Measurements from ENCODE around the gene GNAT1. TPM values are rescaled to one million over a fixed set of nuclear protein-coding genes. Genes with fewer than 3 reads are reported as not detected.
"Not testable (repeated sequence)": the region's sequence is repeated elsewhere in the genome, so short reads cannot be mapped to it uniquely, and the experiment has no call there.

Gene GNAT1
- polyA plus RNA-seq, 4 donors, result not detected

- DNase-seq (ENCODE audit: low read depth in 4 of 4, low spot score in 2 of 4), result no peak
Observed at GRCh38 chr3:50217681-50218080, 26.3 kb downstream of the GNAT1 start.

DNA sequence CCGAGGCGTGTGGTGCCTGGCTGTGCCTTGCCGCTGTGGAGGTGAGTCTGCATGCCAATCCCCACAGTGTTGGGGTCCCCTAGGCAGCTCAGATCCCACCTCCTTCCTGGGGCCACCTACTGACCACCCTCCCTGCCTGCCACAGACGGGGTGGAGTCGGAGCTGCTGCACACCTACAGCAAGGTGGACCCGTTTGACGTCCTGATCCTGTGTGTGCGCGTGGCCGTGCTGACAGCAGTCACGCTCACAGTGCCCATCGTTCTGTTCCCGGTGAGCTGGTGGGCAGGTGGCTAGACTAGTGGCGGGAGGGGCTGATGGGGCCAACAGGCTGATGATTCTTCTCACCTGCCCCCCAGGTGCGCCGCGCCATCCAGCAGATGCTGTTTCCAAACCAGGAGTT is 27.0 kb downstream of the GNAT1 start:
- DNase-seq (ENCODE audit: low read depth in 4 of 4, low spot score in 2 of 4), result no peak

DNA sequence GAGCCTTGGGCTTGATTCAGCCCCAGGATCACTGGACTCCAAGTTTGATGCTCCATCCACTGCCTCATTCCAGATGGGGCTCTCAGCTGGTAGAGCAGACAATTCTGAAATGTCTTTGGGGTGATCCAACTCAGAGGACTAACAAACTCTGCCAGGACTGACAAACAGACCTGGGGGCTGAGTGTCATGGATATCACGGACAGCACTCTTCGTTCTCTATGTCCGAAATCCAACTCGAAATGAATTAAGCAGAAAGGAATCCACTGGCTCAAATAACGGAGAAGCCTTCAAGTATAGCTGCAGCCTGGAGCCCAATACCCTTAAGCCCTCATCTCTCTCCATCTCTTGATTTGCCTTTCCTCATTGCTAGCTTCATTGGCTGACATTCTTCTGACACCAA is 27.9 kb downstream of the GNAT1 start:
- no peak for DNase-seq (ENCODE audit: low read depth in 4 of 4, low spot score in 2 of 4)

DNA sequence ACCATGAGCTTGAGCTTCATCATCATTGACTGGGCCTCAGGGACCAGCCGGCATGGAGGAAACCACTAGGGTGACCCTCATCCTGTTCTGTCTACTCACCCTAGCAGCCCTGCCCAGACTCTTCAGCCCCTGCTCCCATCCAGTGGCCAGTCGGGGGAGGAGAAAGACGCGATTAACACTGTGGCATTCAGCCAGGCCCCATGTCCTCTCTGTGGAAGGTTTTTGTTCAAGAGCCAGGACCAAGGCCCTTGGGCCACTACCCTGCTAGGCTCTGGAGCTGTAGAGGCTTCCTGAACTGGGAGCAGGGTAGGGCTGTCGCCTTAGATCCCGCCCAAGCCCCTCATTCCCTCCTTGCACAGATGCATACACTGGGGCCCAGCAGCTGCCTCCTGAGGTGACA is 28.7 kb downstream of the GNAT1 start:
- no peak for DNase-seq (ENCODE audit: low read depth in 4 of 4, low spot score in 2 of 4)

- DNase-seq (ENCODE audit: low read depth in 4 of 4, low spot score in 2 of 4), result no peak
Observed at GRCh38 chr3:50221051-50221410, 29.6 kb downstream of the GNAT1 start.

DNA sequence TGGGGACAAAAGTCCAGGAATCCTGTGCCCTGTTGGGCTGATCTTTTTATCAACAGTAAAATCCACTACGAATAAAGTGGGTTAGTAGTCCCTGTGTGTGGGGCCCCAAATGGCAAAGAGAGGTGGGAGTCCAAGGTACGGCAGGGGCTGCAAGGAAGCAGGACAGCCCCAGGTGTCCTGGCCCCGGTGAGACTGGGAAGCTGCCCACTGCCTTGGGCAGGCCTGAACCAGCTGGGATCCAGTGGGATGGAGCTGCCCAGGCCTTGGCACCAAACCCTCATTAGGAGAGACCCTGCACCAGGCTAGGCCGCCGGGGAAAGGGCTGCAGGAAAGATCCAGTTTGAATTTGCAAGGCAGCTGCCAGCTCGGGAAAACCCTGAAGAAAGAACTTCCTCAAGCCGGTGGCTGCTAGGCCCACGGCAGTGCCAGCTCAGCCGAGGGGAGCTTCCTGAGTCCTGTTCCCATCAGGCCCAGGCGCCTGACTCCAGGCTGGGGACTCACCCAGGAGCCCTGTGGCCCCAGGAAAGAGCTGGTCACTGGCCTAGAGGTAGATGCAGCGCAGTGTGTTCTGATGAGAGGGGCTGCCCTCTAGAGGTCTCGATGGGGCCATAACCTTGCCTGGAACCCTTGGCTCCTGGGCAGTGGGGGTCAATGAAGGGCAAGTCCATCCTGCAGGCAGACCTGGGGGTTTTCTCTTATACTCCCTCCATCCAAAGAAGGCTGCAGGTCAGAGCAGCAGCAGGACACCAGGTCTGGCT is 30.2 kb downstream of the GNAT1 start:
- DNase-seq (ENCODE audit: low read depth in 4 of 4, low spot score in 2 of 4), result no peak

- DNase-seq (ENCODE audit: low read depth in 4 of 4, low spot score in 2 of 4), result no peak
Observed at GRCh38 chr3:50222169-50222528, 30.7 kb downstream of the GNAT1 start.

DNA sequence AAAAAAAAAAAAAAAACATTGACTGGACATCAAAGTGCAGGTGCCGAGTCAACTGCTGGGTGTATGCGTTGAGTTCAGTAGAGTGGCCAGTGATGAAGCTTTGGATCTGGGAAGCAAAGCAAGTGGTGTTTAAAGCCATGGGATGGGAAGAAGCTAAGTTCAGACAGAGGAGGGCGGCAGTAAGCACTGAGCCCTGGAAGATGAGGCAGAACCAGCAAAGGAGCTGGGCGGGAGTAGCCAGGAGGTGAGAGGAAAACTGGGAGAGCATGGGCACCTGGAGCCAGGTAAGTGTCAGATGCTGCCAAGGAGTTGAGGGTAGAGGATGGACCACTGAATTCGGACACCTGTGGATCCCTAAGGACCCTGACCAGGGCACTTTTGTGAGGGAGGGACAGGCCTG is 33.2 kb downstream of the GNAT1 start:
- no peak for DNase-seq (ENCODE audit: low read depth in 4 of 4, low spot score in 2 of 4)

DNA sequence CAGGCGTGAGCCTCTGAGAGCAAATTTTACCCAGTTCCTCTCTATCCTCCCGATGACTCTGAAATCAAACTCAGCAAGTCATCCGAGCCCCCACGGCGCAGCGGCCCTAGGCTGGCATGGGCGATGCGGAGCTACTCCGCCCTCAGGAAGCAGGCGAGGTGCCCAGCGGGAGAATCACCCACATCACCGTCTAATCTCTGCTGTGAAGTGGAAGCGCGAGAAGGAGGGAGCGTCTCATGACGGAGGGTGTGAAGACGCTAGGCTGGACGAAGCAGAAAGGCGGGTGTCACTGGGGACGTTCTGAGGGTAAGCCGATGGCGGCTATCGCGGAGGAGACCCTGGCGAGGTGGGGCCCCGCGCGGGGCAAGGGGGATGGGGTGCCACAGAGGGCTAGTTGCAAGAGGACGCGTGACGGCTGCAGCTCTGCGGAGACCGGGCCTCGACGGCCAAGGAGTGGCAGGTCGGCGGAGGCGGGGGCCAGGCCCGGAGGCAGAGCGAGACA is 35.5 kb downstream of the GNAT1 start:
- DNase-seq (ENCODE audit: low read depth in 4 of 4, low spot score in 2 of 4), result no peak

- DNase-seq (ENCODE audit: low read depth in 4 of 4, low spot score in 2 of 4), result peak in 3 of 4 donors; percentile 87 to 93 (median 90)
Observed at GRCh38 chr3:50227390-50228183, 36.2 kb downstream of the GNAT1 start.

DNA sequence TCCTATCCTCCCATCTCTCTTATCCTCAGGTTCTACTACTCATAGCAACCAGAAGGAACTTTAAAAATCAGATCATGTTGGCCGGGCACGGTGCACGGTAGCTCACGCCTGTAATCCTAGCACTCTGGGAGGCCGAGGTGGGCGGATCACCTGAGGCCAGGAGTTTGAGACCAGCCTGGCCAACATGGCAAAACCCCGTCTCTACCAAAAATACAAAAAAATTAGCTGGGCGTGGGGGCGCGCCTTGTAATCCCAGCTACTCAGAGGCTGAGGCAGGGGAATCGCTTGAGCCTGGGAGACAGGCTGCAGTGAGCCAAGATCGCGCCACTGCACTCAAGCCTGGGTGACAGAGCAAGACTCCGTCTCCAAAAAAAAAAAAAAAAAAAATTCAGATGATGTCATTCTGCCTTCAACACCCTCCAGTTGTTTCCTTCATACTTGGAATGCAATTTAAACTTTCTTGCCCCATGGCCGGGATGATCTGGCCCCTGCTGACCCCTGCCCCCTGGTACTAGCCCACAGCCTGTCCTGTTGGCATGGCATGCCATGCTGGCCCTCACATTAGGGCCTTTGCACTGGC is 36.9 kb downstream of the GNAT1 start:
- DNase-seq (ENCODE audit: low read depth in 4 of 4, low spot score in 2 of 4), result not testable (repeated sequence)

GRCh38 chr3:50229490-50229889 is 38.1 kb downstream of the GNAT1 start:
- no peak for DNase-seq (ENCODE audit: low read depth in 4 of 4, low spot score in 2 of 4)

GRCh38 chr3:50230104-50230793 is 38.8 kb downstream of the GNAT1 start:
- DNase-seq (ENCODE audit: low read depth in 4 of 4, low spot score in 2 of 4), result no peak

GRCh38 chr3:50230794-50231125 is 39.4 kb downstream of the GNAT1 start:
- DNase-seq (ENCODE audit: low read depth in 4 of 4, low spot score in 2 of 4), result no peak

- no peak for DNase-seq (ENCODE audit: low read depth in 4 of 4, low spot score in 2 of 4)
Observed at GRCh38 chr3:50231581-50231980, 40.2 kb downstream of the GNAT1 start.

DNA sequence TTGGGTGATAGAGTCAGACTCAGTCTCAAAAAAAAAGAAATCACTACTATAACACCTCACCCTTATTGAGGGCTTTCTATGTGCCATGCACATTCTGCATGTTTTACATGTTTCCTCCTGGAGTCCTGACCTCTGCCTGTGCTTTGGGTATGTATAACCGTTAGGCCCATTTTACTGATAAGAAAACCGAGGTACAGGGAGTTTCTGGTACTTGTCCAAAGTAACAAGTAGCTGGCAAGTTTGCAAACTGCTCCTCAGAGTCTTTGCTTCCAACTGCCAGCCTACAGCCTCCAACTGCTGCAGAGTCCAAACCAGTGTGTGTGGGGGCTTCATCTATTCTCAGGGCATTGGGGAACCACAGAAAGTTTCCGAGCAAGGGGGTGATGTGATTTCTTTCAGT is 40.9 kb downstream of the GNAT1 start:
- DNase-seq (ENCODE audit: low read depth in 4 of 4, low spot score in 2 of 4), result no peak

DNA sequence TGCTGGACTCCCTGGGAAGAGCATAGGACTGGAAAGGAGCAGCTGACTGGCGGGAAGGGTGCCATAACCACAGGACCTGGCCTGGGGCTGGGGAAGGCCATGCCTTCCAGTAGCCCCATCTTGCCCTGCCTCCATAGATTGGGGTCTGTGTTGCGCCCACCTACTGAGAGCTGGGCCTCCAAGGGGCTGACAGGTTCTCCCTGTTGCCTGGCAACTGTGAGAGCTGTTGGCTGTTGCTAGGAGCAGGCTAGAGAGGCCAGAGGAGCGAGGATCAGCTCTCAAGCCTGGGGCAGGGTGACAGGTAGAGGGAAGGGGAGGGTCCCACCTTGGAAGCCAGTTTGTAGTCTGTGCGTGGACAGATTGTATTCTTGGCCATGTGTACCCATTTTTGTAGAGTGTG is 41.8 kb downstream of the GNAT1 start:
- DNase-seq (ENCODE audit: low read depth in 4 of 4, low spot score in 2 of 4), result no peak

GRCh38 chr3:50235716-50236483 is 44.5 kb downstream of the GNAT1 start, which contains the start of gene GNAI2:
GNAI2 (plus strand) TSS chr3:50236204; CDS start chr3:50236336, 132 bp downstream.
- DNase-seq (ENCODE audit: low read depth in 4 of 4, low spot score in 2 of 4), result peak; percentile 86 to 98 (median 93)

GRCh38 chr3:50236484-50237132 is 45.2 kb downstream of the GNAT1 start:
- DNase-seq (ENCODE audit: low read depth in 4 of 4, low spot score in 2 of 4), result no peak

DNA sequence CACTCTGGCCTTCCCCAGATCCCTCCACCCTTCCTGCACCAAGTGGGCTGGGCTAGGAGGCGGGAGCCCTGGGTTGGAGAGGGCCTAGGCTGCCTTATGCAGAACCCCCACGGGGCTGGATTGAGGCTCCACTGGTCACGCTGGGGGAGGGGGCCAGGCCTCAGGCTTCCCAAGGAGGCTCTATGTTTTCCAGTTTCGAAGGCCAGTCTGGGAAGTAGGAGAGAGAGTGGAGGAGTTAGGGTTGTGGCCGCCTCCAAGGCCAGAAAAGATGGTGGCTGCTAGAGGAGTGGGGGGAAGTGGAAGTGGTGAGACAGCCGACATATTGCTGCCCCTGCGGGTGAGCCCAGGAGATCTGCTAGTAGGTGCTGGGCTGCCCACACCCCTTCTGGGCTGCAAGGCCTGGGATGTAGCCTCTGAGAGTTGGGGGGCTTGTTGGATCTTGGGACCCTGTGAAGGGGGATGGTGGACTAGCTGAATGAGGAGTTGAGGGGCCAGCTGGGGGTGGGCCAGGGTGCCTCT is 45.8 kb downstream of the GNAT1 start:
- DNase-seq (ENCODE audit: low read depth in 4 of 4, low spot score in 2 of 4), result no peak
